ENCODE results near the gene B3GNT2.

Gene B3GNT2

GRCh38 chr2:62229082-62229605 lies 33.2 kb downstream of the B3GNT2 start:
- TF ChIP-seq, protein P1, sequence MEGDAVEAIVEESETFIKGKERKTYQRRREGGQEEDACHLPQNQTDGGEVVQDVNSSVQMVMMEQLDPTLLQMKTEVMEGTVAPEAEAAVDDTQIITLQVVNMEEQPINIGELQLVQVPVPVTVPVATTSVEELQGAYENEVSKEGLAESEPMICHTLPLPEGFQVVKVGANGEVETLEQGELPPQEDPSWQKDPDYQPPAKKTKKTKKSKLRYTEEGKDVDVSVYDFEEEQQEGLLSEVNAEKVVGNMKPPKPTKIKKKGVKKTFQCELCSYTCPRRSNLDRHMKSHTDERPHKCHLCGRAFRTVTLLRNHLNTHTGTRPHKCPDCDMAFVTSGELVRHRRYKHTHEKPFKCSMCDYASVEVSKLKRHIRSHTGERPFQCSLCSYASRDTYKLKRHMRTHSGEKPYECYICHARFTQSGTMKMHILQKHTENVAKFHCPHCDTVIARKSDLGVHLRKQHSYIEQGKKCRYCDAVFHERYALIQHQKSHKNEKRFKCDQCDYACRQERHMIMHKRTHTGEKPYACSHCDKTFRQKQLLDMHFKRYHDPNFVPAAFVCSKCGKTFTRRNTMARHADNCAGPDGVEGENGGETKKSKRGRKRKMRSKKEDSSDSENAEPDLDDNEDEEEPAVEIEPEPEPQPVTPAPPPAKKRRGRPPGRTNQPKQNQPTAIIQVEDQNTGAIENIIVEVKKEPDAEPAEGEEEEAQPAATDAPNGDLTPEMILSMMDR (IDR thresholded peaks at IDR 0.05; ENCODE audit: control insufficient read depth, insufficient read depth, low read depth, low read length, missing control alignments): no peak
- no peak overlapping the region for H3K4me3 ChIP-seq (ENCODE audit: control insufficient read depth, low read depth, low read length)
- no peak for DNase-seq (ENCODE audit: low read depth)

GRCh38 chr2:62231541-62231940 lies 35.6 kb downstream of the B3GNT2 start:
- DNase-seq (ENCODE audit: low read depth): no peak

GRCh38 chr2:62234755-62235655 lies 39.1 kb downstream of the B3GNT2 start:
- no peak overlapping the region for H3K4me3 ChIP-seq (ENCODE audit: control insufficient read depth, low read depth, low read length)
- DNase-seq (ENCODE audit: low read depth): no peak
- TF ChIP-seq, protein P1 (IDR thresholded peaks at IDR 0.05; ENCODE audit: control insufficient read depth, insufficient read depth, low read depth, low read length, missing control alignments): no peak

More at GRCh38 chr2:62231541-62231940, 35.6 kb downstream of the B3GNT2 start:
- TF ChIP-seq, protein P1 (IDR thresholded peaks at IDR 0.05; ENCODE audit: control insufficient read depth, insufficient read depth, low read depth, low read length, missing control alignments): no peak
- H3K4me3 ChIP-seq (ENCODE audit: control insufficient read depth, low read depth, low read length): no peak overlapping the region

GRCh38 chr2:62236499-62236898 lies 40.6 kb downstream of the B3GNT2 start:
- TF ChIP-seq, protein P1 (IDR thresholded peaks at IDR 0.05; ENCODE audit: control insufficient read depth, insufficient read depth, low read depth, low read length, missing control alignments): no peak

DNA sequence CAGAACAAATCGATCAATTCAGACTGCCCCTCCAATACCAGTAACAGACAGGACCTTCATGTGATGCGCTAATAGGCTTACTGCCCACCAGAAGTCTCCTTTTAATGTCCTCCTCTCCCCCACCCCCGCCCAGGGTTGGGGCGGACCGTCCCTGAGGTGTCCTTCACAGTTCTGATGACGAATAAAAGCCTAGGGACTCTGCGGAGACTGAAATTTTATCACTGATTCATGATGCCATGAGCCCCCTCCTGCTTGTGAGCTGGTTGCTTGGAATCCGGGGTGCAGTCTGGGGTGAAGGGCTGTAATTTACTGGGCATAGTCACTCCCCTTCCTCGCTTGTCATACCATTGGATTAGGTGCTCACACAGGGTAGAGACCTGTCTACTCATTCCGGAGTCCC lies 42.3 kb downstream of the B3GNT2 start:
- no peak for DNase-seq (ENCODE audit: low read depth)
- TF ChIP-seq, protein P1 (IDR thresholded peaks at IDR 0.05; ENCODE audit: control insufficient read depth, insufficient read depth, low read depth, low read length, missing control alignments): no peak
- H3K4me3 ChIP-seq (ENCODE audit: control insufficient read depth, low read depth, low read length): no peak overlapping the region

More at GRCh38 chr2:62236499-62236898, 40.6 kb downstream of the B3GNT2 start:
- no peak for DNase-seq (ENCODE audit: low read depth)
- H3K4me3 ChIP-seq (ENCODE audit: control insufficient read depth, low read depth, low read length): no peak overlapping the region

- TF ChIP-seq, protein P1 (IDR thresholded peaks at IDR 0.05; ENCODE audit: control insufficient read depth, insufficient read depth, low read depth, low read length, missing control alignments): no peak
- no peak overlapping the region for H3K4me3 ChIP-seq (ENCODE audit: control insufficient read depth, low read depth, low read length)
- no peak for DNase-seq (ENCODE audit: low read depth)
Observed at GRCh38 chr2:62240546-62240945, 44.6 kb downstream of the B3GNT2 start.
